Measurements from ENCODE around the gene REC8. TPM values are rescaled to one million over a fixed set of nuclear protein-coding genes. Genes with fewer than 3 reads are reported as not detected.

REC8 gene
- polyA plus RNA-seq, 1 experiment: 5.5 TPM

- ChIA-PET CTCF (no interaction called here), POLR2A (no interaction called here)
- H3K4me3 ChIP-seq (ENCODE audit: low read depth, low read length): no peak overlapping the region
Measured at GRCh38 chr14:24131549-24131966, 40.3 kb upstream of the REC8 start.

DNA sequence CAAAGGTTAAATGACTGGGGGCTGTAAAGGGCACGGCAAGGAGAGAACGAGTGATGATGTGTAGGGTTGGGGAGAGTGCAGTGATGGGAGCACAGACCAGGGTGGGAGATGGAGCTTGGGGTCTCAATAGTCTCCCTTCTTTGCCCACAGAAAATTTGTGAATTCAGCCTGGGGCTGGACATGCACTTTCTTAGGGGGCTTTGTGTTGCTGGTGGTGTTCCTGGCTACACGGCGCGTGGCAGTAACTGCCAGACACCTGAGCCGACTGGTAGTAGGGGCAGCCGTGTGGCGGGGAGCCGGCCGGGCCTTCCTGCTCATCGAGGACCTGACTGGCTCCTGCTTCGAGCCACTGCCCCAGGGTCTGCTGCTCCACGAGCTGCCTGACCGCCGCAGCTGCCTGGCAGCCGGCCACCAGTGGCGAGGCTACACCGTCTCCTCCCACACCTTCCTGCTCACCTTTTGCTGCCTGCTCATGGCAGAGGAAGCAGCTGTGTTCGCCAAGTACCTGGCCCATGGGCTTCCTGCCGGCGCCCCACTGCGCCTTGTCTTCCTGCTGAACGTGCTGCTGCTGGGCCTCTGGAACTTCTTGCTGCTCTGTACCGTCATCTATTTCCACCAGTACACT, 39.7 kb upstream of the REC8 start:
- TF ChIP-seq, protein P1, sequence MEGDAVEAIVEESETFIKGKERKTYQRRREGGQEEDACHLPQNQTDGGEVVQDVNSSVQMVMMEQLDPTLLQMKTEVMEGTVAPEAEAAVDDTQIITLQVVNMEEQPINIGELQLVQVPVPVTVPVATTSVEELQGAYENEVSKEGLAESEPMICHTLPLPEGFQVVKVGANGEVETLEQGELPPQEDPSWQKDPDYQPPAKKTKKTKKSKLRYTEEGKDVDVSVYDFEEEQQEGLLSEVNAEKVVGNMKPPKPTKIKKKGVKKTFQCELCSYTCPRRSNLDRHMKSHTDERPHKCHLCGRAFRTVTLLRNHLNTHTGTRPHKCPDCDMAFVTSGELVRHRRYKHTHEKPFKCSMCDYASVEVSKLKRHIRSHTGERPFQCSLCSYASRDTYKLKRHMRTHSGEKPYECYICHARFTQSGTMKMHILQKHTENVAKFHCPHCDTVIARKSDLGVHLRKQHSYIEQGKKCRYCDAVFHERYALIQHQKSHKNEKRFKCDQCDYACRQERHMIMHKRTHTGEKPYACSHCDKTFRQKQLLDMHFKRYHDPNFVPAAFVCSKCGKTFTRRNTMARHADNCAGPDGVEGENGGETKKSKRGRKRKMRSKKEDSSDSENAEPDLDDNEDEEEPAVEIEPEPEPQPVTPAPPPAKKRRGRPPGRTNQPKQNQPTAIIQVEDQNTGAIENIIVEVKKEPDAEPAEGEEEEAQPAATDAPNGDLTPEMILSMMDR (IDR thresholded peaks at IDR 0.05; ENCODE audit: insufficient read depth, low read depth, low read length): no peak
- Histone ChIP-seq H3K27me3 (ENCODE audit: control insufficient read depth, insufficient read depth, low read length) (no peaks in the 10 kb centered on the region), H3K4me3 (ENCODE audit: low read depth, low read length) (no peak overlapping the region), H3K36me3 (ENCODE audit: control insufficient read depth, insufficient read depth, low read length) (no peaks in the 10 kb centered on the region)
- ChIA-PET POLR2A (no interaction called here), CTCF (interaction anchor here (0.5 to 1.3 kb wide), 3 partner anchors 14 to 147 kb away, joined by 3 to 4 read pairs (median 3); no protein-coding TSS in a partner anchor)
- DNase-seq (ENCODE audit: low read depth): no peak

More at GRCh38 chr14:24131549-24131966, 40.3 kb upstream of the REC8 start:
- DNase-seq (ENCODE audit: low read depth): no peak
- H3K27me3 ChIP-seq (ENCODE audit: control insufficient read depth, insufficient read depth, low read length): no peaks in the 10 kb centered on the region
- no peaks in the 10 kb centered on the region for H3K36me3 ChIP-seq (ENCODE audit: control insufficient read depth, insufficient read depth, low read length)
- TF ChIP-seq, protein P1 (IDR thresholded peaks at IDR 0.05; ENCODE audit: insufficient read depth, low read depth, low read length): no peak

DNA sequence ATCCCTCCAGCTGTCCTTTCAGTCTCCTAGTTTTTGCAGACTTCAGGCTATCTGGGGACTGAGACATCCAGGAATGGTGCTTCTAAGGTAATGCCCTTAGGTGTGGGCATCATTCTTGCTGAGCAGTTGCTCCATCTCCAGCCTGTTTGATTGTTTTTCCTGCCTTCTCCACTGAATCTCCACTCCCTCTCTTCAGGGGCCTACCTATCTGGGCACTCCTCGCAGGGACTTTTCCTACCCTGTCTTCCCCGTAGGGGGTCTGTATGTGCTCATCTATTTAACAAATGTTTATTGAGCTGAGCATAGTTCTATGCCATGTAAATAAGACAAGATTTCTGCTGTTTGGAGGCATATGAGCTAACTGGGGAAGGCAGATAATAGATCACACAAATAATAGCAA, 38.9 kb upstream of the REC8 start:
- Histone ChIP-seq H3K36me3 (ENCODE audit: control insufficient read depth, insufficient read depth, low read length) (peaks cover 5% of the 10 kb centered on the region), H3K27me3 (ENCODE audit: control insufficient read depth, insufficient read depth, low read length) (no peaks in the 10 kb centered on the region), H3K4me3 (ENCODE audit: low read depth, low read length) (no peak overlapping the region)
- TF ChIP-seq, protein P1 (IDR thresholded peaks at IDR 0.05; ENCODE audit: insufficient read depth, low read depth, low read length): no peak
- CTCF ChIA-PET: interaction anchor here (0.6 to 1.3 kb wide), 3 partner anchors 14 to 53 kb away, joined by 3 to 4 read pairs (median 3); no protein-coding TSS in a partner anchor
- no peak for DNase-seq (ENCODE audit: low read depth)
- POLR2A ChIA-PET: no interaction called here

DNA sequence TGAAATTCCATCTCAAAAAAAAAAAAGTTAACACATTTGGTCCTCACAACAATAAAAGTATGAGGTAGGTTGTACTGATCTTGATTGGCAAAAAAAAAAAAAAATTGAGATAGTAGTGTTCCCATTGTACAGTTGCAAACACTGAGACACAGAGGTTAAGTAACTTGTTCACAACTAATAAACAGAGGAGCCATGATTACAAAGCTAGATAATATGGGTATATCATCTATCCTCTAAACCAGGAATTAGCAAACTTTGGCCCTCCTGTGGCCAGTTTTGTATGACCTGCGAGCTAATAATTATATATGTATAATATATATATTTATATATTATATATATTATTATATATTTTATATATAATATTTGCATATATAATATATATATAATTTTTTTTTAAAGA, 38.1 kb upstream of the REC8 start:
- no peak for DNase-seq (ENCODE audit: low read depth)
- POLR2A ChIA-PET: no interaction called here
- H3K4me3 ChIP-seq (ENCODE audit: low read depth, low read length): no peak overlapping the region
- TF ChIP-seq, protein P1 (IDR thresholded peaks at IDR 0.05; ENCODE audit: insufficient read depth, low read depth, low read length): no peak
- H3K36me3 ChIP-seq (ENCODE audit: control insufficient read depth, insufficient read depth, low read length): peaks cover 13% of the 10 kb centered on the region
- H3K27me3 ChIP-seq (ENCODE audit: control insufficient read depth, insufficient read depth, low read length): no peaks in the 10 kb centered on the region
- CTCF ChIA-PET: interaction anchor here (1.0 to 1.7 kb wide), 3 partner anchors 15 to 76 kb away, joined by 3 to 4 read pairs (median 4); no protein-coding TSS in a partner anchor

- ChIA-PET POLR2A (interaction anchor here (0.6 to 1.3 kb wide), 3 partner anchors 11 to 774 kb away, joined by 3 to 6 read pairs (median 4); partner anchors contain the start of gene PSME2), CTCF (interaction anchor here (1.0 to 3.3 kb wide), 7 partner anchors 9 to 172 kb away, joined by 3 to 16 read pairs (median 4); partner anchors contain the start of genes CIDEB, IPO4 and IRF9)
- TF ChIP-seq, protein P1 (IDR thresholded peaks at IDR 0.05; ENCODE audit: insufficient read depth, low read depth, low read length): no peak
- Histone ChIP-seq H3K36me3 (ENCODE audit: control insufficient read depth, insufficient read depth, low read length) (peaks cover 20% of the 10 kb centered on the region), H3K27me3 (ENCODE audit: control insufficient read depth, insufficient read depth, low read length) (no peaks in the 10 kb centered on the region), H3K4me3 (ENCODE audit: low read depth, low read length) (peak overlapping the region; percentile 86)
- DNase-seq (ENCODE audit: low read depth): no peak
Measured at GRCh38 chr14:24135584-24135833, 36.4 kb upstream of the REC8 start.

Measured in BJ (cell line).